GM23338 (cell line): ENCODE results near the gene NEURL3.

Experiments used
- CREB1 ChIP-seq: fragments of 250-450 bp; sonication (Bioruptor Pico); IDR thresholded peaks from 2 replicates; pipeline ENCODE4 v1.5.0; 2020; ENCODE audit warnings: low read depth, mild to moderate bottlenecking, moderate library complexity
- CTCF ChIP-seq, 2 experiments: fragments of 200-600 bp in 1 of 2; sonication (generic) in 1 of 2; conservative IDR thresholded peaks; 2 replicates each; pipeline versions ENCODE4 v1.5.1 to v1.6.1; 2016 to 2017; ENCODE audit warnings: antibody characterized with exemption in 2 of 2, low read depth in 2 of 2, mild to moderate bottlenecking in 2 of 2, moderate library complexity in 1 of 2
- EZH2 ChIP-seq: fragments of 200-600 bp; sonication (generic); IDR thresholded peaks from one replicate; pipeline ENCODE4 v1.8.0; 2017; ENCODE audit warnings: antibody characterized with exemption, mild to moderate bottlenecking, low read depth; ENCODE audit not compliant: unreplicated experiment
- POLR2AphosphoS5 ChIP-seq: IDR thresholded peaks from 2 replicates; pipeline ENCODE4 v1.6.1; 2016; ENCODE audit warnings: antibody characterized with exemption, low read depth
- REST ChIP-seq: IDR thresholded peaks from one replicate; pipeline ENCODE4 v1.6.1; 2018; ENCODE audit warnings: antibody characterized with exemption; ENCODE audit not compliant: unreplicated experiment

- TF ChIP-seq CTCF (conservative IDR thresholded peaks at IDR 0.05; ENCODE audit: low read depth in 2 of 2), result no peak
- no peak for TF ChIP-seq CREB1 (CRISPR knock-in tag)
- no peak for TF ChIP-seq EZH2
- no peak for TF ChIP-seq POLR2AphosphoS5
- no peak for TF ChIP-seq REST
Observed at GRCh38 chr2:96524482-96525210, 19.5 kb upstream of the NEURL3 start.
